UCSD-AML1 (cell line): ENCODE measurements around the gene CHRNA7.

Source experiments
- DNase-seq: peaks from one replicate; lab custom pipeline; 2025; ENCODE audit not compliant: unreplicated experiment; lab: John Stamatoyannopoulos, UW

CHRNA7 gene

GRCh38 chr15:32029862-32030781, at the start of gene CHRNA7:
Gene CHRNA7, plus strand, starts transcription at chr15:32030515. Its CDS starts 80 bp downstream, at chr15:32030595.
- peak; percentile 45 for DNase-seq

DNA sequence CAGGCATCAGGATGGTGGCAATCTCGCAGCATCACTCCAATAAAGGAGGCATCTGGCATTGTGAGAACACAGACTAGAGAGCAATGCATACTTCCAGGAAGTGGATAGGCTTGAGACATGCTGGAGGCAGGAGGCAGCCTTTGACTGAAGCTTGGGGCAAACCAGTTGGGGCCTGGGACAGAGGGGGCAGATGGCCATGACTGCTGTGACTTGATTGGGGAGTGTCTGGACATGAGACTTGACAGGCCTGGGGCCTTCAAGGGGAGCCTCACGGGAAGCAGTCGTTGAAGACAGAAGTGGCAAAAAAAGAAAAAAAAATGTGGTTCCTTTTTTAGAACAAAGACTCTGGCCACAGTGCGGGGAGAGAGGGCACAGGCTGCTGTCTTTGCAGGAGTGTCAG, 44.7 kb upstream of the CHRNA7 start:
- DNase-seq = no peak

DNA sequence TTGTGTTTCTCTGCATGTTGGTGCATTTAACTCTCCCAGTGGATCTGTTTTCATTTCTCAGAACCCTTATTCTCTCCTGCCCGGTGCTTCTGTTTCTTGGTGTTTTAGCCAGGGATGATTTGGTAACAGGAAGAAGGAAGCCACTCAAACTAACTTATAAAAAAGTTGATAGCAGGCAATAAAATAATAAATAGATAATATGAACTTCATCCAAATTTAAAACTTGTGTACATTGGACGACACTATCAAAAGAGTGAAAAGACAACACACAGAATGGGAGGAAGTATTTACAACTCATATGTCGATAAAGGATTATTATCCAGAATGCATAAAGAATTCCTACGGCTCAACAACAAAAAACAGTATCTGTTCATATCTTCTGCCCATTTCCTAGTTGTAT, 37.3 kb upstream of the CHRNA7 start:
- no peak for DNase-seq

- no peak for DNase-seq
These were observed 32.6 kb upstream of the CHRNA7 start for GRCh38 chr15:31997711-31998110.

- DNase-seq = no peak
These were observed 26.8 kb upstream of the CHRNA7 start for GRCh38 chr15:32003558-32003957.

DNA sequence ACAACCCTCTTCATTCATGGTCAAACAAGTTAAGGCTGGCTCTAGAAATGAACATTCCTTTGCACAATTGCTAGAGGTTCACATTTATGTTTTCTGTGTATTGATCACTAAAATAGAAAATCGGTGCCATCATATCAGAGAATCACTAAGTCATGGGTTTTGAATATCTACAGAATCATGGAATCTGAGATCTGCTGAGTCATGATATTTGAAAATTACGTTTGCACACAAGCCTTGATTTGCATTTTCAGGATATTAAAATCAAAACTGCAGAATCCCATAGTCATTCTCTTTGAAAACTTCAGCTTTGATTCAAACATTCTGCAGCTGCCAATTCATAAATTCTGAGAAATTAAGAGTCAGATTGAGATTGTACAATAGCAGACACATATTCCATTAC, 26.1 kb upstream of the CHRNA7 start:
- no peak for DNase-seq

GRCh38 chr15:32007355-32007960, 22.9 kb upstream of the CHRNA7 start:
- no peak for DNase-seq

- no peak for DNase-seq
These were observed 15.4 kb upstream of the CHRNA7 start for GRCh38 chr15:32014953-32015352.

GRCh38 chr15:32020156-32020555, 10.2 kb upstream of the CHRNA7 start:
- no peak for DNase-seq

DNA sequence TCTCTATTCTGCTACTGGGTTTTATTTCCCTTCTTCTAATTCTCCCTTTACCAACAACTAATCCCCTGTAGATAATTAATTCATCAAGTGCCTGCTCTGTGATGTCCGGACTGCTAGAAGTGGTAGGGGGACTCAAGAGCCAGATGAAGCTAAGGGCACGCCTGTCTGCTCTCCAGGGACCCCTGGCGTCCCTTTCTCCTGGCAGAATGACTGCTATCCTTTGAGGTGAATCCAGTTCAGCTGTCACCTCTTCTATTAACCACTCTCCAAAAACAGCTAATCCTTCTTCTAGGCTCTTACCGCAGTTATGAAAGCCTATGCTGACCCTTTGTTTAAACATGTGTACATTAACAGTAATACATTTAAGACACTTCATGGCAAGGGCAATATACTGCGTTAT, 1.4 kb upstream of the CHRNA7 start:
- no peak for DNase-seq

DNA sequence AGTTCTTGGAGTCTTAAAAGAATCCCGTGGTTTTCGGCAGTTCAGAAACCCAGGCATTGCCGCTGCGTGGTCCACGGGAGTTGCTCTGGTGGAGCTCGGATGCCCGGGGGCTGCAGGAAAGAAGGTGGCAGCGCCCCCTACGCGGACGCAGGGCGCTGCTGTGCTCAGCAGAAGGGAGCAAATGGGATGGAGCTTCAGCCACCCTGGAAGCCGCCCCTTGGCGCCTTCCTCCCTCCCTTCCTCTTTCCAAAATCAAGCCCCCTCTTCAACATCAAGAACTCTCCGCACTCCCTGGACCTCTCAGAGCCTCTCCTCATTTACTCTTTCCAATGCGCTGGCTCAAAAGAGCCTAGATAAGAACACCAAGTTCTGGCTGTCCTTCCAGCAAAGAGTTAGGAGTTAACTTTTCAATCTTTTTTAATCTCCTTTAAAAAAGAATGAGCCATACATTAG, 880 bp upstream of the CHRNA7 start:
- peak; percentile 10 for DNase-seq

DNA sequence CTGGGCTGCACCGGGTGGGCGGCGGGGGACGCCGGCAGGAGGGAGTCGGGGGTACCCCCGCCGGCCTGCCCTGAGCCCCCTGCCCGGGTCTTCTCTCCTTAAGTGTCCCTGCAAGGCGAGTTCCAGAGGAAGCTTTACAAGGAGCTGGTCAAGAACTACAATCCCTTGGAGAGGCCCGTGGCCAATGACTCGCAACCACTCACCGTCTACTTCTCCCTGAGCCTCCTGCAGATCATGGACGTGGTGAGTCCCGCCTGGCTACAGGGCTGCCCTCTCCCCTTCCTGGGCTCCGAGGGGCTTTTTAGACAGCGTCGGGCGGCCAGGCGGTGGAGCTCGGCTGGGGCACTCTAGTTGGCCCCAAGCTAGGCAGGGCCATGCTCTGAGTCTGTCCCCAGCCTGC, 480 bp downstream of the CHRNA7 start:
- no peak for DNase-seq

DNA sequence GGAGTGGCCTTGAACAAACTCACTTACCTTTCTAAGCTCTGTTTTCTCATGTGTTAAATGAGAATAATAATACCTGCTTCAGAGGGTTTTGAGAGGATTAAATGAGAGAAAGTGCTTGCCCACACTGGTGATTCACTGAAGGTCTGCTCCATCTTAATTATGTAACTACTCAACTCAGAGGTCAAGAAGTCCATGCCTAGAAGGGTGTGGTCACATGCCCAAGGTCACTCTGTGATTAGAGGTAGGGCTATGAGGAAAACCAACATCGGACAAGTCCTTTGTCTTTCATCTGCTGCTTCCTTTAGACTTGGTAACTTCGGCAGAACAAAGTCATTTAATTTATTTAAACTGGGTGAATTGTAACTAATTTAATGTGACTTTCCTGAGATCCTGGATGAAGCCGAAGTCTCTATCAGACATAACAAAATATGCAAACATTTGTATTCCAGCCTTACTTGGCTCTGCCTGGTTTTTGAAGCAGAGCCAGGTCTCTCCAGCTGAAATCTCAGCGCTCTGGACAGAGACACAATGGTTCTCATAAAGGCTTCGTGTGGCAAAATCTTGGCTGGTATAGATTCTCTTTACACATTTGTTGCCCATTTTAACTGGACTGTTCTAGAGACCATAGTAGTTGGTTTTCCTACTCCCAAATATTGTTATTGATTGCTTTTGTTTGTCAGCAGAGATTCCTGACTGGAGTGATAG, 3.0 kb downstream of the CHRNA7 start:
- no peak for DNase-seq

- no peak for DNase-seq
These were observed 3.8 kb downstream of the CHRNA7 start for GRCh38 chr15:32034106-32034505.

DNA sequence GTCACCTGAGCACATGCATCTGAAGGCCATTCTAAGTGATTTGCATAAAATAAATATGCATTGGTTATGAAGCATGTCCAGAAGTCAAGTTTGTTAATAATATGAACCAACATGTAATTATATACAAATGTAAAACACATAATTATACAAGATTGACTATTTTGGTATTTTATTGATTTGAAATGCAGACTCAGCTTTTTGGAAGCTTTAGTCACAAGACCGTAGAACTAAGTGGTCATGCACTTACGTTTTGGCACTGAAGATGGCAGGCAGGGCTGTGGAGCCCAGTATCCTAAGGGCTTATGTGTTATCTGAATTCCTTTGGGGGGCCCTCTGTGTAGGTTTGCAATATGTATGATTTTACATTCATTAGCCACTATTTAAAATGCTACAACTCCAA, 5.0 kb downstream of the CHRNA7 start:
- DNase-seq = no peak

- DNase-seq = no peak
These were observed 6.7 kb downstream of the CHRNA7 start for GRCh38 chr15:32036971-32037370.

DNA sequence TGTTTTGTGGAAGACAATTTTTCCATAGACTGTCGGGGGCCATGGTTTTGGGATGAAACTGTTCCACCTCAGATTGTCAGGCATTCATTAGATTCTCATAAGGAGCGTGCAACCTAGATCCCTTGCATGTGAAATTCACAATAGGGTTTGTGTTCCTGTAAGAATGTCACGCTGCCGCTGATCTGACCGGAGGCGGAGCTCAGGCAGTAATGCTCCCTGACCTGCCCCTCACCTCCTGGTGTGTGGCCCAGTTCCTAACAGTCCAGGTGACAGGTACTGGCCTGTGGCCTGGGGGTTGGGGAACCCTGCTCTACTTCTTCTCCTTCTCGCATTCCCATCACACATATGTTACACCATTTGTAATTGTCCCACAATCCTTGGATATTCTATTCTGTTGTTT, 11.0 kb downstream of the CHRNA7 start:
- DNase-seq = no peak

DNA sequence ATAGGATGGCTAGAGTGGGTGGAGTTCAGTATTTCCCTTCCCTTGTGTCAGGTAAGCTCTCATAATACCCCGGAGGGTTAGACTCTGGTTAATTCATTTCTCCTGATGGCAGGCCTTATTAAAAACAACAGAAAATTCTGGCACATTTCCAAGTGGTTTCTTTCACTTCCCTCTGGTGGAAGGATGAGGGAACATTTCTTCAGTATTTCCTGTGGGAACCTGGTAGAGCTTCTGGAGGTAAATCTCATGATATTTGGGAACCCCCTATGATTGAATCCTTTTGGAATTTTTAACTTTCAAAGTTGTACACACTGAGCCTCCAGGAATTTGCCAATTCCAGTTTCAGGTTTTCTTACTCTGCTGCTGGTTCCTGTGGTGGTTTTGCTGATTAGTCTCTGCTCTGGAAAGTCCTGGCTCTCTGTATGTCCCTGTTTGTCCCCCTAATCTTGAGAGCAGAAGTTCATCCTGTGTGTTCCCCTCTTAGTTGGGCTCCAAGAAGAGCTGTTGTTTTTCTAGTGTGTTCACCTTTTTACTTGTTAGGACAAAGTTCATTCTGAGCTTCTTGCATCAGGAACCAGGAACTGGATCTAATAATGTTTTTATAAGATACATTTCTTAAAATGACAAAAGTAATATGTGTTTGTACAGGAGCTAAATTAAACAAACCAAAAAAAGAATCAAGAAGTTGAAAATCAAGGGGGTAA, 12.1 kb downstream of the CHRNA7 start:
- no peak for DNase-seq

- DNase-seq = no peak
These were observed 23.4 kb downstream of the CHRNA7 start for GRCh38 chr15:32053719-32054118.

DNA sequence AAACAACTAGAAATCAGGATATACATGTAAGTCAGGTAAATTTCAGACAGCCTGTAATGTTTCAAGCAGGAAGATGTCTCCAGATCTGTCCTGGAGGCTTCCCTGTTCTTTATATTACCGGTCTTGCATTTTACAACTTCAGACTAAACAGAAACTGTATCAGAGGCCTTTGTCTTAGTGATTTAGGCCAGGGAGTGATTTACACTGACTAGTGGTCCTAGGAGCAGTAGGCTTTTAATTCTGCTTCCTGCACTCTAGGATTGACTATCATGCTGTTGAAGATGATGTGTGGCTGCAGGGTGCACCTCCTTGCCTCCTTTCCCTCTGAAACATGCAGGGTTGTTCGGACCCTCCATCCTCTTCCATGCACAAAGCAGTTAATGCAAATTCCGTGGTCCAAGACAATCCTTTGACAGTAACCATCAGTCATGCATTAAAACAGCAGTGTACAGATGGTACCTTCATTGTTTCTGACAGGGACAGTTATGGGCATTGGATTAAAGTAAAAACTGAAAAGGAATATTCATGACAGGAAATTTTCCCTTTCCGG, 27.6 kb downstream of the CHRNA7 start:
- no peak for DNase-seq

DNA sequence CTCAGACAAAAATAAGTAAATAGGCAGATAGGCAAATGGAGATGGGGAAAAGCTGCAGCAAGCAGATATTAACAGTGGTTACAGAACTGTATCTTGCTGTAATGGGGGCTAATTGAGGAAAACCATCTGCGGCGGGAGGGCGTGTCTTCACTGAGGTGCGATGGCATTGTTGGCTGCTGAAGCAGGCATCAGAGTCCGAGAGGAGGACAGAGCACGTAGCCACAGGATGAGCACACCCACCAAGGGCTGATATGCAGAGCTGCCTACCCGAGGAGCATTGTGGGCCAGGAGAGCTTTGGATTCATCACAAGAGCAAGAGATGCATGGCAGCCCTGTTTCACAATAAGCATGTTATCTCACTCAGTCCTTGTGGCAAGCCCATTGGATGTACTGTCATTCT, 30.4 kb downstream of the CHRNA7 start:
- DNase-seq = no peak
